Rectal smooth muscle tissue (tissue), 1 donor: ENCODE data around the gene METTL1.
"Not testable (repeated sequence)": the region's sequence is repeated elsewhere in the genome, so short reads cannot be mapped to it uniquely, and the experiment has no call there.

Source experiments
- H3K27ac ChIP-seq: one replicate; pipeline ENCODE4 v1.7.0; 2013; ENCODE audit warnings: low read depth, low read length, inconsistent platforms
- H3K27me3 ChIP-seq: one replicate; pipeline ENCODE4 v1.7.0; 2013; ENCODE audit warnings: low read length; ENCODE audit not compliant: control insufficient read depth, insufficient read depth
- H3K36me3 ChIP-seq: one replicate; pipeline ENCODE4 v1.7.0; 2013; ENCODE audit warnings: low read length; ENCODE audit not compliant: control insufficient read depth, insufficient read depth
- H3K4me1 ChIP-seq: one replicate; pipeline ENCODE4 v1.7.0; 2013; ENCODE audit warnings: low read length; ENCODE audit not compliant: control insufficient read depth, insufficient read depth
- H3K4me3 ChIP-seq: one replicate; pipeline ENCODE4 v1.7.0; 2013; ENCODE audit warnings: low read length
- H3K9ac ChIP-seq: one replicate; pipeline ENCODE4 v1.7.0; 2013; ENCODE audit warnings: low read length

METTL1 gene

GRCh38 chr12:57775044-57775443 is 3.1 kb upstream of the METTL1 start:
- H3K36me3 ChIP-seq, result no peaks in the 10 kb centered on the region
- peaks cover 3% of the 10 kb centered on the region for H3K4me1 ChIP-seq
- no peak overlapping the region for H3K27ac ChIP-seq
- no peaks in the 10 kb centered on the region for H3K27me3 ChIP-seq
- no peak overlapping the region for H3K9ac ChIP-seq
- no peak overlapping the region for H3K4me3 ChIP-seq

DNA sequence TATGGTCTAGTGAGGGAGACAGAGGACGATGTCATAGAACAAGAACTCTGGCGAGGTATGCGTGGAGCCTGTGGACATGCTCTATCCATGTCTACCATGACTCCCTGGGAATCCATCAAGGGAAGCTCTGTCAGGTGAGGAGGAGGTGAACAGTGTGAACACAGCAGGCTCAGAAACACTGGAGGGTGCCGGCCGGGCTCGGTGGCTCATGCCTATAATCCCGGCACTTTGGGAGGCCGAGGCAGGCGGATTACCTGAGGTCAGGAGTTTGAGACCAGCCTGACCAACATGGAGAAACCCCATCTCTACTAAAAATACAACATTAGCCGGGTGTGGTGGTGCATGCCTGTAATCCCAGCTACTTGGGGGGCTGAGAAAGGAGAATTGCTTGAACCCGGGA is 2.7 kb upstream of the METTL1 start:
- H3K27me3 ChIP-seq, H3K9ac ChIP-seq: not testable (repeated sequence)

GRCh38 chr12:57772429-57773322 is 771 bp upstream of the METTL1 start, which contains the start of gene EEF1AKMT3:
TSS of gene EEF1AKMT3 (plus strand) at chr12:57772614. CDS start at chr12:57772725, 111 bp downstream.
- peak within 1 kb of the TSS; percentile 100 for H3K4me3 ChIP-seq

More for the DNA sequence above, 2.7 kb upstream of the METTL1 start:
- H3K27ac ChIP-seq, H3K36me3 ChIP-seq, H3K4me1 ChIP-seq, H3K4me3 ChIP-seq: not testable (repeated sequence)

DNA sequence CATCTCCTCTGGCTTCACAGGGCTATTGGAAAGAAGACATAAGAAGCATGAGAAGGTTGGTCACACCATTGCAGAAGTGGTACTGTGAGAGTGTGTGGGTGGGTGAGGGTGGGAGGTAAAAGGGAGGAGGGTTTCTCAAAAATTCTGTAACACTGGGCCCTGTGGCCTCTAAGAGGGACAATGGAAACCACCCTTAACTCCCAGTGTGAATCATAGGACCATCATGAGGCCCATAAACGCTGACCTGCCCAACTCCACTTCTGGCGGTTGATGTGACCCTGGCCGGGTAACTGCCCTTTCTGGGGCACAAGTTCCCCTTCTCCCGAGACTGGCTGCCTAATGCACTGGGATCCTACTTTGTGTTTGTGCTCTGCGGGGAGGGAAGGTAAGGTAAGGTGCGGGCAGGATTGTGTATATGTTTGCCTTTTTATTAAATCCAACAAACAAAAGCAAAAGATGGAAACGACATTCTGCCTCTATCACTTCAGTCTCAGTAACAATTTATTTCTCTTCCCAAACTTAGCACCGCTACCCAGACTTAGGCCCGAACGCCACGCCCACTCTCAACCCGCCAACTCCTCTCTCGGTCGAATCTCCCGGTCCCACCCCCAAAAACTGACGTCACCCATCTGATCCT is 551 bp downstream of the METTL1 start:
- Histone ChIP-seq H3K4me1 (peaks cover 8% of the 10 kb centered on the region), H3K9ac (peak overlapping the region; percentile 42), H3K36me3 (peaks cover 4% of the 10 kb centered on the region), H3K27me3 (peaks cover 4% of the 10 kb centered on the region), H3K4me3 (peak overlapping the region; percentile 100), H3K27ac (peak overlapping the region; percentile 94)

More at GRCh38 chr12:57772429-57773322, 771 bp upstream of the METTL1 start, which contains the start of gene EEF1AKMT3:
- no peaks in the 10 kb centered on the region for H3K27me3 ChIP-seq
- H3K9ac ChIP-seq, result peak within 1 kb of the TSS; percentile 89
- peaks cover 3% of the 10 kb centered on the region for H3K4me1 ChIP-seq
- peaks cover 4% of the 10 kb centered on the region for H3K36me3 ChIP-seq
- peak within 1 kb of the TSS; percentile 94 for H3K27ac ChIP-seq

GRCh38 chr12:57770734-57771133 is 1.2 kb downstream of the METTL1 start:
- Histone ChIP-seq H3K4me1 (peaks cover 9% of the 10 kb centered on the region), H3K36me3 (peaks cover 4% of the 10 kb centered on the region), H3K27me3 (peaks cover 7% of the 10 kb centered on the region), H3K4me3 (no peak overlapping the region), H3K9ac (no peak overlapping the region), H3K27ac (no peak overlapping the region)

GRCh38 chr12:57769594-57769993 is 2.3 kb downstream of the METTL1 start:
- H3K36me3 ChIP-seq, result peaks cover 4% of the 10 kb centered on the region
- H3K4me1 ChIP-seq, result peaks cover 12% of the 10 kb centered on the region
- H3K9ac ChIP-seq, result no peak overlapping the region
- no peak overlapping the region for H3K4me3 ChIP-seq
- H3K27ac ChIP-seq, result no peak overlapping the region
- peaks cover 18% of the 10 kb centered on the region for H3K27me3 ChIP-seq

DNA sequence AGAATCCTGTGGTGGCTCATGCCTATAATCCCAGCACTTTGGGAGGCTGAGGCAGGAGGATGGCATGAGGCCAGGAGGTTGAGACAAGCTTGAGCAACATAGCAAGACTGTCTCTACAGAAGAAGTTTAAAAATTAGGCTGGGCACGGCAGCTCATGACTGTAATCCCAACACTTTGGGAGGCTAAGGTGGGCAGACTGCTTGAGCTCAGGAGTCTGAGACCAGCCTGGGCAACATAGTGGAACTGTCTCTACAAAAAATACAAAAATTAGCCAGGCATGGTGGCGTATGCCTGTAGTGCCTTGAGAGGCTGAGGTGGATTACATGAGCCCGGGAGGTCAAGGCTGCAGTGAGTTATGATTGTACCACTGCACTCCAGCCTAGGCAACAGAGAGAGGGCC is 4.0 kb downstream of the METTL1 start:
- Histone ChIP-seq H3K9ac (no peak overlapping the region), H3K4me1 (peaks cover 12% of the 10 kb centered on the region), H3K27ac (no peak overlapping the region), H3K36me3 (peaks cover 4% of the 10 kb centered on the region), H3K27me3 (peaks cover 27% of the 10 kb centered on the region), H3K4me3 (no peak overlapping the region)

- H3K27me3 ChIP-seq, result peaks cover 27% of the 10 kb centered on the region
- H3K36me3 ChIP-seq, result peaks cover 4% of the 10 kb centered on the region
- H3K9ac ChIP-seq, result no peak overlapping the region
- H3K27ac ChIP-seq, result no peak overlapping the region
- peaks cover 12% of the 10 kb centered on the region for H3K4me1 ChIP-seq
- peak overlapping the region; percentile 65 for H3K4me3 ChIP-seq
Measured at GRCh38 chr12:57767305-57767698, 4.6 kb downstream of the METTL1 start.

DNA sequence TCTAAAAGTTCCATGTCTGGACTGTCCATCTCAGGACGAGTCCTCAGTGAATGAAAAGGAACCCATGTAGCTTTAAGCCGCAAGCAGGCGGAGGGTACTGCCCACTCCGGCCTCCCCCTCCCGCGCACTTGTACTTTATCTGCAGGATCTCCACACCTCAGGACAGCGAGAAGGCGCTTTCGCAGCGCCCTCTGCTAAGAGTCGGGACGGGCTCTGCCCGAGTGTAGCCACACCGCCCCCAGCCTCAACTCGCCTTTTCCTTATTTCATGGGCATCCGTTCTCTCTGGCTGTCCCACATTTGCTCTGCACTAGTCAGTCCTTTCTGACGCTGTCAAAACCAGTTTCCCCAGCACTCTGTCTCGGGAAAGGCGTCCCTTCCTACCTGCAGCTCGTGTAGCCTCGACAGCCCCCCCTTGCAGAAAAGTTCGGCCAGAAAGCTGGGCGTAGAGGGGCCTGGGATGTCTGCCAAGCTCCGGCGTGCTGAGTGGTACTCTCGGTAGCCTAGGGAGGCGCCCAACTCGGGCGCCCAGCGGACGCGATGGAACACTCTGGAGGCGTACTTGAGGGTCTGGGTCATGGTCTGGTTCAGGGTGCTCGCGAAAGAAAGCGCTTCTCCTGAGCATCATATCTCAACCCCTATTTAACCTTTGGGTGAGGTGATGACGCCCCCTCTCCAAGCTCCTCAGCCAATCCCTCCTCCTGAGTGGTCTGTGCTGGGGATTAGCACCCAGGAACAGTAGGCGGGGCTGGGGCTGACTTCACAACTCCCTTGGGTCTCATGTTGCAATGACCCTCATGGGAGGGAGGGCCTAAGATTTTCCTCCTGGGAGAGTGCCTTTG is 5.2 kb downstream of the METTL1 start, which contains the start of gene CYP27B1:
CYP27B1 (minus strand) TSS at position 615 of the 841 bp plus-strand sequence; CDS start at position 578, 37 bp downstream.
- H3K27me3 ChIP-seq, result peaks cover 27% of the 10 kb centered on the region

DNA sequence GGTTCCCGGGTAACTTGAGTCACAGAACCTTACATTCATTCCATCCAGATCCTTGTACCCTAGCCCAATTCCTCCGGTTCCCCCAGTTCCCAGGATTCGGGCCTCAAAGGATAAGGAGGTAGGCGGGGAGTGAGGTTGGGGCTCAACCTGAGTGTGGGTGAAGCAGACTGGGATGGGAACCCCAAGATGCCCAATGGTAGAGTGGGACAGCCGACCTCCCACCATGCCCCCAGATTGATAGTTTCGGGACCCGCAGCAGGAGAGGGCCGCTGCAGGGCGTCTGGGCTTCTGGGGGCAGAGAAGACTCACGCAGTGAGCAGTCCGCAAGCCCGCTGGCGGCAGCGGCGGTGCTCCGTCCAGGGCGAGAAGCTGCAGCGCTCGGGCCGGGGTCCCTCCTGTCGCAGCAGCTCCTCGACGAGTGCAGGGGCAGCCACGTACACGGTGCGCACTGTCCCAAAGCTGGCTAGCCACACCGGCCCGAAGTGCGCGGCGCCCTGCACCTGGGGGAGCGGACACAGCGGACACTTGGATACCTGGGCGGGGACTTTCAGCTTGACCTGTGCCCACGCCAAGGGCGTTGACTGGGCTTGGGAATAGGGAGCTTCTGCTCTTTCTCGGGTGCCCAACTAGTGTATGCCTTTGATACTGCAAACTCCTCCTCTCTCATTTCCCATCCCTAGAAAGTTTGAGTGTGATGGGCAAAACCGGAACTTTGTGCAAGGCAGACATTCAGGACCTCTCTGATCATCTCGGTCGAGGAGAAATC is 6.0 kb downstream of the METTL1 start:
- peaks cover 9% of the 10 kb centered on the region for H3K4me1 ChIP-seq
- peaks cover 4% of the 10 kb centered on the region for H3K36me3 ChIP-seq
- no peak overlapping the region for H3K9ac ChIP-seq
- H3K27me3 ChIP-seq, result peaks cover 27% of the 10 kb centered on the region
- no peak overlapping the region for H3K27ac ChIP-seq
- peak overlapping the region; percentile 65 for H3K4me3 ChIP-seq

More for the DNA sequence above, 5.2 kb downstream of the METTL1 start, which contains the start of gene CYP27B1:
- H3K27ac ChIP-seq, result no peak within 1 kb of the TSS
- no peak within 1 kb of the TSS for H3K9ac ChIP-seq
- H3K4me1 ChIP-seq, result peaks cover 12% of the 10 kb centered on the region
- peak within 1 kb of the TSS; percentile 65 for H3K4me3 ChIP-seq
- peaks cover 4% of the 10 kb centered on the region for H3K36me3 ChIP-seq

- Histone ChIP-seq H3K36me3 (peaks cover 4% of the 10 kb centered on the region), H3K27ac (no peak overlapping the region), H3K27me3 (peaks cover 27% of the 10 kb centered on the region), H3K9ac (no peak overlapping the region), H3K4me1 (peaks cover 9% of the 10 kb centered on the region), H3K4me3 (peak overlapping the region; percentile 65)
Measured at GRCh38 chr12:57765003-57765697, 6.8 kb downstream of the METTL1 start.
